Caki2 (cell line): ENCODE measurements around the gene ARL14. TPM values are rescaled to one million over a fixed set of nuclear protein-coding genes. Genes with fewer than 3 reads are reported as not detected.
"Not testable (repeated sequence)": the region's sequence is repeated elsewhere in the genome, so short reads cannot be mapped to it uniquely, and the experiment has no call there.

ENCODE experiments used
- DNase-seq: peaks from one replicate; pipeline ENCODE4 v3.0.0-alpha.2; 2015; ENCODE audit warnings: low read depth
- in situ Hi-C: cut with HindIII; loops from 2 replicates; pipeline ENCODE4 v1.10.0; 2016; ENCODE audit warnings: low sequenced_read_pairs, low pct_unique_long_range_greater_than_20kb, mixed read lengths
- total RNA-seq: library from RNA; depleted of rRNA; stranded (reverse); fragments of >200 nt; shearing (Covaris generic); gene quantifications from 2 replicates; pipeline ENCODE4 v1.2.3, GENCODE V29; 2014; ENCODE audit warnings: low replicate concordance; rRNA removed

ARL14 gene
- total RNA-seq, 1 experiment from 2014 or later: not detected

DNA sequence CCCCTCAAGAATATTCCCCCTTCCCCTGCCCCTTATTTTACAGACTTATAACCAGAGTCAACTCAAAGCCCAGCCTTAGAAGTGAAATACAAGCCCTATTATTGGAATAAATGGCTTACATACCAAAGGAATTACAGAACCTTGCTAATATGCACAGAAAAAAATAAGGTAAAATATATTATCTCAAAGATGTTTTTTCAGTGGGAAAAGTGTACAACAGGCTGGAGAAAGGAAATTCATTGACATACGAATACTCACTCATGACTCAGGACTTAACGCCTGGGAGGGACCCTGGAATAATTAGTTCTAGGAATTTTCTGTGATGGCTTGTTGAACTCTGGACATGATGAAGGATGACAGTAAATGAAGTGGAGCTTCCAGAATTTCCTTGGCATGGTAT lies 27.0 kb downstream of the ARL14 start:
- DNase-seq: no peak
- in situ Hi-C loops: no loop called here

DNA sequence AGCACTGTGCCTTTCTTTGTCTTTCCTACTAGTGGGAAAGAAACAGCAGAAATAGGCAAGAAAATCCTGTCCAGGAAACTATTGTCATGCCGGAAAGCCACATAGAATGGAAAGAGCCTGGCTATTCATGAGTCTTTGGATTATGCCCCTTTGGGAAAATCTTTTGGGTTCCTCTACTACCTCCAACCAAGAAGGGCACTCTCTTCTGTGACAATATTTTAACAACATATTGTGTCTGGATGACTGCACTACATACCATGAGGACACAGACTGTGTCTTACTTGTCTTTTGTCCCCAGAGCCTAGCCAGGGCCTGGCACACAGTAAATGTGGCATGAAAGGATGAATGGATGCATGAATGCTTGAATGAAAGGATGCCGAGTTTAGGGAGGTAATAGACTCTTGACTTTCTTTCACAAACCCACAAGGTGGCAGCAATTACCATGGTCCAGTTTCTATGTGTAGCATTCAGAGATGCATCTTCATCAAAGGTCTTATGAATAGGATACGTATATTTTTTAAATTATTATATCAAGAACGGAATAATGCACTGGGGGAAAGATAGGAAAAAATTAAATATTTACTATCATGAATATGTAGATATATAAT lies 30.3 kb downstream of the ARL14 start:
- in situ Hi-C loops: no loop called here
- no peak for DNase-seq

DNA sequence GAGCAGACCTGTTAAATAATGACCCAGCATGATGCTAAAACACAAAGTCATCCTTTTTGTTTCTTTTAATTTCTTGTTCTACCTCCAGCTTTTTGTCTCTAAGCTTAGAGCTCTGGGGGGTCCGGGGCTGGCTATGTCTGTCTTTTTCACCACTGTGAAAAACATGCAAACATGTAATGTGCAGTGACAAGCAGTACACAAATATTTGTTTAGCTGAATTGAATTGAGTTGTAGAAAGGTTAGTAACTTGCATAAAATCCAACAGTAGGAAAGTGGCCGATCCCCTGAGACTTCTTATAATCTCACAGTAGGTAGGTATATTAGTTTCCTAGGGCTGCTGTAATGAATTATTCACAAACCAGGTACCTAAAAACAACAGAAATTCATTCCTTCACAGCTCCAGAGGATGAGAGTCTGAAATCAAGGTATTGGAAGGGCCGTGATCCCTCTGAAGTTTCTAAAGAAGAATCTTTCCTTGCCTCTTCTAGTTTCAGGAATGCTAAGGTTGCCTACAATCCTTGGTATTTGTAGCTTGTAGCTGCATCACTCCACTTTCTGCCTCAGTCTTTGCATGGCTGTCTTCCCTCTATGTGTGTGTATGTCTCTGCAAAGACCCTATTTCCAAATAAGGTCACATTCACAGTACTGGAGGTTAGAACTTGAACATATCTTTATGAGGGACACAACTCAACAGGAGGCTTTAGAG lies 32.7 kb downstream of the ARL14 start:
- DNase-seq: no peak
- in situ Hi-C loops: no loop called here

DNA sequence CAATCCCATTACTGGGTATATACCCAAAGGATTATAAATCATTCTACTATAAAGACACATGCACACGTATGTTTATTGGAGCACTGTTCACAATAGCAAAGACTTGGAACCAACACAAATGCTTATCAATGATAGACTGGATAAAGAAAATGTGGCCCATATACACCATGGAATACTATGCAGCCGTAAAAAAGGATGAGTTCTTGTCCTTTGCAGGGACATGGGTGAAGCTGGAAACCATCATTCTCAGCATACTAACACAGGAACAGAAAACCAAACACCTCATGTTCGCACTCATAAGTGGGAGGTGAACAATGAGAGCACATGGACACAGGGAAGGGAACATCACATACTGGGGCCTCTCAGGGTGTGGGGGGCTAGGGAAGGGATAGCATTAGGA lies 36.2 kb downstream of the ARL14 start:
- in situ Hi-C loops, DNase-seq: not testable (repeated sequence)

DNA sequence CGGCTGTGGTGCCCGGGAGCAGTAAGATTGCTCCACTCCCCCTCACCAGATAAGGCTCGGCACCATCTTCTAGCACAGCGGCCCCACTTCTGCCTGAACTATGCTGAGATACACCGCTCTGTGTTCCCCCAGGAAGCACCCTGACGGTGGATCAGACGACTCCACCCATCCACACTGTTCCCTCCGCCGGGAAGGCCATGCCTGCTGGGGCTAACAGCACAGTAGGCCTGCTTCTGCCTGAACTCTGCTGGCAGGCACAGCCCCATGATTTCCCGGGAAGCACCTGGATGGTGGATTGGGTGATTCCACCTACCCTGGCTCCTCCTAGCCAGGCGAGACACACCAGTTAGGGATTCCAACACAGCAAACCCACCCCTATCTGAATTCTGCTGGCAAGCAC lies 42.8 kb downstream of the ARL14 start:
- in situ Hi-C loops: no loop called here
- DNase-seq: no peak

DNA sequence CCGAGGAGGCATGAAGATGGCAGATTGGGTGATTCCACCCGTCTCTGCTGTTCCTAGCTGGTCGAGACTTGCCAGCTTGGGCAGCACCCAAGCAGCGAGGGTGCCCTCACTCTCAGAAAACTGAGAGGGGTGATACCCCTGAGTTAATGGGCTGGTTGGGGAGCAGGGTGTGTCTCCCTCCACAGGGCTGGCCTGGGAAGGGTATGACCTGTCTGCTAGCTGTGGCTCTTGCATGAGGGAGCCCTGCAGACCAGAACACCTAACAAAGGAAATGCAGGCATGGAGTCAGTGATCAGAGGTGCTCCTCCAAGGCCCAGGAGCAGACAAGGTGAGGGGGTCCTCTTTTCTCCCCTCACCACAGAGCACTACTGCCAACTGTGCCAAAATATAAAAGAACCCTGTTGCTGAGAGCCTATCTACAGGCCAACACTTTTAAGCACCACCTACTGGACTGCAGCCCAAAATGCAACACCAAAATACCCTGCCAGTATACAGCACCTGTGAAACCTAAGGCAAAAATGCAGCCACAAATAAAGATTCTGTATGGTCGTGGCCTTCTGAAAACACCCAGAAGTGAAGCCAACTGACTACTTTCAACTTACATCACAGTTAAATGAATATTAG lies 43.3 kb downstream of the ARL14 start:
- no peak for DNase-seq
- in situ Hi-C loops: no loop called here

DNA sequence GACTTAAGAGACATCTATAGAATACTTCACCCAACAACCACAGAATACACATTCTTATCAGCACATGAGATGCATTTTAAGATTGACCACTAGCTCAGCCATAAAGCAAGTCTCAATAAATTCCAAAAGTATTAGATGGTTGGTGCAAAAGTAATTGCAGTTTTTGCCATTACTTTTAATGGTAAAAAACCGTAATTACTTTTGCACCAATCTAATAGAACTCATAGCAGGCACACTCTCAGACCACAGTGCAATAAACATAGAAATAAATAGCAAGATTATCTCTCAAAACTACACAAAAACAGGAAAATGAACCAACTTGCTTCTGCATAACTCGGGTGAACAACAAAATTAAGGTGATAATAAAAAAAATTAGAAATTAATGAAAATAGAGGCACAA lies 45.4 kb downstream of the ARL14 start:
- DNase-seq: no peak
- in situ Hi-C loops: no loop called here

DNA sequence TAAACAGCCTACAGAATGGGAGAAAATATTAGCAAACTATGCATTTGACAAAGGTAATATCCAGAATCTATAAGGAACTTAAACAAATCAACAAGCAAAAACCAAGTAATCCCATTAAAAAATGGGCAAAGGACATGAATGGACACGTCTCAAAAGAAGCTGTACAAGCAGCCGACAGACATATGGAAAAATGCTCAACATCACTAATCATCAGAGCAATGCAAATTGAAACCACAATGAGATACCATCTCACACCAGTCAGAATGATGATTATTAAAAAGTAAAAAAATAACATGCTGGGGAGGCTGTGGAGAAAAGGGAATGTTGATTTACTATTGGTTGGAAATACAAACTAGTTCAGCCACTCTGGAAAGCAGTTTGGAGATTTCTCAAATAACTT lies 48.4 kb downstream of the ARL14 start:
- no peak for DNase-seq
- in situ Hi-C loops: no loop called here

Other genes starting within 250 kb of the ARL14 start
- gene TRIM59, start 227.4 kb upstream of the ARL14 start, total RNA-seq: 30.5 and 61.7 TPM in 2 replicates
- gene KPNA4, start 111.6 kb upstream of the ARL14 start, total RNA-seq: 18.3 and 20.2 TPM in 2 replicates
- 0.06 and 1.2 TPM in 2 replicates for gene PPM1L, start 79.1 kb downstream of the ARL14 start, total RNA-seq